Placental epithelial cell (primary cell): ENCODE measurements around the gene AK1. TPM values are rescaled to one million over a fixed set of nuclear protein-coding genes. Genes with fewer than 3 reads are reported as not detected.

Source experiments
- small RNA-seq: library from RNA; depleted of rRNA; stranded (forward); fragments of <200 nt; gene quantifications from one replicate; pipeline ENCODE3, GENCODE V24; 2012
- total RNA-seq: library from RNA; depleted of rRNA; stranded (reverse); fragments of >200 nt; gene quantifications from 2 replicates; pipeline ENCODE4 v1.2.3, GENCODE V29; 2012

Gene AK1
- total RNA-seq = 12.2 and 43.2 TPM in 2 replicates

GRCh38 chr9:127877566-127877998 lies at the start of gene AK1:
Gene AK1 (minus strand): TSS chr9:127877675. CDS start chr9:127874617, 3,058 bp downstream.

GRCh38 chr9:127916720-127917581 lies 39.5 kb upstream of the AK1 start, which contains the start of gene ST6GALNAC4:
Gene ST6GALNAC4 (minus strand): TSS chr9:127917041. CDS start chr9:127916419, 622 bp downstream.

GRCh38 chr9:127899128-127899943 lies 21.9 kb upstream of the AK1 start, which contains the start of gene ST6GALNAC6:
Gene ST6GALNAC6 (minus strand): TSS chr9:127899603. CDS start chr9:127897981, 1,622 bp downstream.

GRCh38 chr9:127854184-127854806 lies 23.2 kb downstream of the AK1 start, which contains the start of gene ENG:
Gene ENG (minus strand): TSS chr9:127854658. CDS start chr9:127854355, 303 bp downstream.

Small RNA genes within 50 kb of the gene (small RNA-seq; reads per million reads assigned to genes)
- gene MIR4672 = 0.81 reads per million, percentile 48 among the genes with 10 or more reads in this experiment
- gene RF00019 = not detected
- not detected for gene RNA5SP296

Other genes starting within 250 kb of the AK1 start
- gene CFAP157, start 170.7 kb downstream of the AK1 start, total RNA-seq = under 0.01 TPM in 1 of 2 replicates, not detected in the other
- 7.2 and 9.4 TPM in 2 replicates for gene PTRH1, start 162.0 kb downstream of the AK1 start, total RNA-seq
- gene TTC16, start 161.6 kb downstream of the AK1 start, total RNA-seq = not detected in 2 replicates
- gene TOR2A, start 142.4 kb downstream of the AK1 start, total RNA-seq = 5.1 and 9.4 TPM in 2 replicates
- gene SH2D3C, start 99.0 kb downstream of the AK1 start, total RNA-seq = under 0.01 and 0.43 TPM in 2 replicates
- 33.0 and 61.7 TPM in 2 replicates for gene CDK9, start 91.6 kb downstream of the AK1 start, total RNA-seq
- gene FPGS, start 74.8 kb downstream of the AK1 start, total RNA-seq = 41.6 and 47.3 TPM in 2 replicates
- gene ENG, start 23.0 kb downstream of the AK1 start, total RNA-seq = 4.3 and 7.5 TPM in 2 replicates
- gene ST6GALNAC6, start 21.9 kb upstream of the AK1 start, total RNA-seq = 20.0 and 28.7 TPM in 2 replicates
- gene ST6GALNAC4, start 39.4 kb upstream of the AK1 start, total RNA-seq = 12.6 and 28.2 TPM in 2 replicates
- gene PIP5KL1, start 53.1 kb upstream of the AK1 start, total RNA-seq = 8.6 and 15.3 TPM in 2 replicates
- gene DPM2, start 60.2 kb upstream of the AK1 start, total RNA-seq = 12.6 and 21.1 TPM in 2 replicates
- 15.8 and 22.4 TPM in 2 replicates for gene EEIG1, start 103.3 kb upstream of the AK1 start, total RNA-seq
- gene NAIF1, start 189.6 kb upstream of the AK1 start, total RNA-seq = 10.2 and 11.1 TPM in 2 replicates
- 5.5 and 13.3 TPM in 2 replicates for gene SLC25A25, start 190.6 kb upstream of the AK1 start, total RNA-seq